Prostate gland (tissue), 2 donors: Measurements from ENCODE around the gene LRP11. TPM values are rescaled to one million over a fixed set of nuclear protein-coding genes. Genes with fewer than 3 reads are reported as not detected.

Experiments
- DNase-seq: peaks from one replicate; pipeline ENCODE4 v3.0.0-alpha.2; 2019; ENCODE audit warnings: low spot score
- H3K27ac ChIP-seq, 2 donors: fragments of 200-600 bp; sonication (generic); 2 replicates each; pipeline ENCODE4 v1.5.1; 2017 to 2019
- H3K27me3 ChIP-seq: fragments of 200-600 bp; sonication (generic); replicated peaks from 2 replicates; pipeline ENCODE4 v1.5.1; 2019; ENCODE audit not compliant: insufficient read depth
- H3K36me3 ChIP-seq, 2 donors: fragments of 200-600 bp; sonication (generic); 1 replicate in 1 of 2; 2 replicates in 1 of 2; pipeline versions ENCODE4 v1.5.1 to v1.8.1; 2017 to 2019
- H3K4me1 ChIP-seq: fragments of 200-600 bp; sonication (generic); replicated peaks from 2 replicates; pipeline ENCODE4 v1.5.1; 2019
- H3K4me3 ChIP-seq, 2 donors: fragments of 200-600 bp; sonication (generic); 2 replicates each; pipeline ENCODE4 v1.5.1; 2017 to 2019
- H3K9me3 ChIP-seq: fragments of 200-600 bp; sonication (generic); 2 replicates; pipeline ENCODE4 v1.5.1; 2017
- POLR2A ChIP-seq: fragments of 450-650 bp; IDR thresholded peaks from one replicate; pipeline ENCODE4 v1.6.1; 2016; ENCODE audit warnings: antibody characterized with exemption, mild to moderate bottlenecking
- POLR2AphosphoS5 ChIP-seq: sonication (generic); formaldehyde crosslinking; IDR thresholded peaks from one replicate; pipeline ENCODE4 v1.6.1; 2017; ENCODE audit warnings: antibody characterized with exemption
- WGBS: methylation state at CpG from one replicate; pipeline ENCODE4 v1.1.5; 2018; 5-methylcytosine and 5-hydroxymethylcytosine counted together
- intact Hi-C: fragments of 100-400 bp; cut with DNase I; formaldehyde crosslinking; loops from one replicate; pipeline ENCODE4 v1.14.2; 2022
- total RNA-seq, 2 donors: library from RNA; depleted of rRNA; stranded (reverse); fragments of >200 nt; gene quantifications; one replicate each; pipeline ENCODE4 v1.1.0, GENCODE V29; 2016
- TF ChIP-seq, protein P1 (sequence below), 4 experiments: fragments of 200-600 bp in 2 of 4; fragments of 450-650 bp in 2 of 4; sonication (generic) in 2 of 4; IDR thresholded peaks; 1 replicate in 3 of 4; 2 replicates in 1 of 4; pipeline ENCODE4 v1.5.1; 2016 to 2019; ENCODE audit warnings: antibody characterized with exemption in 4 of 4, mild to moderate bottlenecking in 2 of 4, moderate library complexity in 2 of 4

LRP11 gene
- total RNA-seq, 2 donors from 2014 or later = 52.7 to 76.3 TPM

DNA sequence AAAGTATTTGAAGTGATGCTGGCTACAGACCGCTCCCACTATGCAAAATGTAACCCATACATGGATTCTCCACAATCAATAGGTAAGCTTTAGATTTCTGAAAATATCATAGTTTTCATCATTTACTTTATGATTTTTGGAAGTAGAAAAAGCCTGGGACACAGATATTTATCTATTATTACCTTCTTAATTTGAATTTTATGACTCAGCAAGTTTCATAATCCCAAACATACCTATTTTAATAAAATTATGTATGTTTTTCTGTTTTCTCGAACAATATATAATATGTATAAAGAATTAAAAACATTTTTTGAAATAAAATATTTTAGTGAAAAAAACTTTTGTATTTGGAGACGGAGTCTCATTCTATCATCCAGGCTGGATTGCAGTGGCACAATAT is 93.0 kb downstream of the LRP11 start:
- Histone ChIP-seq H3K36me3 (peaks cover 3% of the 10 kb centered on the region in 2 donors), H3K27ac (no peak overlapping the region), H3K4me1 (no peaks in the 10 kb centered on the region), H3K4me3 (no peak overlapping the region), H3K27me3 (no peaks in the 10 kb centered on the region), H3K9me3 (no peaks in the 10 kb centered on the region)
- intact Hi-C loops = no loop called here
- no peak for DNase-seq
- WGBS = 98% methylated on average over 3 of the region's 3 CpGs
- TF ChIP-seq POLR2AphosphoS5 (no peak), POLR2A (no peak)
- TF ChIP-seq, protein P1, sequence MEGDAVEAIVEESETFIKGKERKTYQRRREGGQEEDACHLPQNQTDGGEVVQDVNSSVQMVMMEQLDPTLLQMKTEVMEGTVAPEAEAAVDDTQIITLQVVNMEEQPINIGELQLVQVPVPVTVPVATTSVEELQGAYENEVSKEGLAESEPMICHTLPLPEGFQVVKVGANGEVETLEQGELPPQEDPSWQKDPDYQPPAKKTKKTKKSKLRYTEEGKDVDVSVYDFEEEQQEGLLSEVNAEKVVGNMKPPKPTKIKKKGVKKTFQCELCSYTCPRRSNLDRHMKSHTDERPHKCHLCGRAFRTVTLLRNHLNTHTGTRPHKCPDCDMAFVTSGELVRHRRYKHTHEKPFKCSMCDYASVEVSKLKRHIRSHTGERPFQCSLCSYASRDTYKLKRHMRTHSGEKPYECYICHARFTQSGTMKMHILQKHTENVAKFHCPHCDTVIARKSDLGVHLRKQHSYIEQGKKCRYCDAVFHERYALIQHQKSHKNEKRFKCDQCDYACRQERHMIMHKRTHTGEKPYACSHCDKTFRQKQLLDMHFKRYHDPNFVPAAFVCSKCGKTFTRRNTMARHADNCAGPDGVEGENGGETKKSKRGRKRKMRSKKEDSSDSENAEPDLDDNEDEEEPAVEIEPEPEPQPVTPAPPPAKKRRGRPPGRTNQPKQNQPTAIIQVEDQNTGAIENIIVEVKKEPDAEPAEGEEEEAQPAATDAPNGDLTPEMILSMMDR (IDR thresholded peaks at IDR 0.05) = no peak

DNA sequence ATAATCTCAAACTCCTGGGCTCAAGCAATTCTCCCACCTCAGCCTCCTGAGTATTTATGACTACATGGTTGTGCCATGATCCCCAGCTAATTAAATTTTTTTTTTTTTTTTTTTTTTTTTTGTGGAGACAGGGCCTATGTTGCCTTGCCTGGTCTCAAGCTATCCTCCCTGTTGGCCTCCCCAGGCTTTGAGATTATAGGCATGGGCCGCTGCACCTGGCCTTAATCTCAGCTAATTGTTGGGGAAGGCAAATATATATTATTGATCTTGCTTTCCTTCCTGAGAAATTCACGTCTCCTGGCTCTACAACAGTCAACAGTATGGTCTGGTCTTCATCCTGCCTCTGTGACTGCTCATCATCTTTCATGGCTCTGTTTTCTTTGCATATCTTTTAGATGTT is 94.5 kb downstream of the LRP11 start:
- Histone ChIP-seq H3K36me3 (peaks cover 0 to 3% of the 10 kb centered on the region in 2 donors), H3K9me3 (no peaks in the 10 kb centered on the region), H3K27me3 (no peaks in the 10 kb centered on the region), H3K4me3 (no peak overlapping the region), H3K4me1 (no peaks in the 10 kb centered on the region), H3K27ac (no peak overlapping the region)
- 92% methylated on average over 2 of the region's 2 CpGs for WGBS
- no peak for TF ChIP-seq POLR2AphosphoS5
- no peak for TF ChIP-seq POLR2A
- TF ChIP-seq, protein P1 (IDR thresholded peaks at IDR 0.05) = no peak
- no peak for DNase-seq
- intact Hi-C loops = no loop called here

Other genes with a start within 250 kb of the LRP11 start
- 10 to 100 TPM; 12.8 to 25.2 TPM for gene KATNA1, start 215.6 kb downstream of the LRP11 start, total RNA-seq
- gene LATS1, start 146.3 kb downstream of the LRP11 start, total RNA-seq = 10 to 100 TPM; 28.7 to 44.8 TPM
- 10 to 100 TPM; 23.6 to 32.9 TPM for gene NUP43, start 117.8 kb downstream of the LRP11 start, total RNA-seq
- gene PCMT1, start 114.6 kb downstream of the LRP11 start, total RNA-seq = 100 to 1,000 TPM in 1 of 2 donors, 10 to 100 TPM in 1; 77.6 to 114 TPM
- gene RAET1E, start 33.8 kb upstream of the LRP11 start, total RNA-seq = under 1 TPM; 0.23 to 0.77 TPM
- gene RAET1G, start 58.8 kb upstream of the LRP11 start, total RNA-seq = 1 to 10 TPM in 1 of 2 donors, not detected in 1; 4.4 TPM
- under 1 TPM; 0.32 to 0.40 TPM for gene ULBP2, start 77.7 kb upstream of the LRP11 start, total RNA-seq
- 1 to 10 TPM in 1 of 2 donors, not detected in 1; 2.8 TPM for gene ULBP1, start 99.6 kb upstream of the LRP11 start, total RNA-seq
- not detected for gene RAET1L, start 161.2 kb upstream of the LRP11 start, total RNA-seq
- 10 to 100 TPM in 1 of 2 donors, not detected in 1; 28.9 TPM for gene ULBP3, start 204.8 kb upstream of the LRP11 start, total RNA-seq